NCI-H1694 treated with DMSO at 0.1 percent for 48 hours (cell line): ENCODE results near the gene RFTN1.

Experiments used
- DNase-seq: peaks from one replicate; lab custom pipeline; 2025; lab: John Stamatoyannopoulos, UW

RFTN1 gene

GRCh38 chr3:16377847-16378302 lies 135.6 kb downstream of the RFTN1 start:
- no peak for DNase-seq

GRCh38 chr3:16377196-16377595 lies 136.3 kb downstream of the RFTN1 start:
- DNase-seq: no peak

- no peak for DNase-seq
These were observed 137.6 kb downstream of the RFTN1 start for GRCh38 chr3:16375891-16376290.

GRCh38 chr3:16374935-16375245 lies 138.6 kb downstream of the RFTN1 start:
- no peak for DNase-seq

- no peak for DNase-seq
These were observed 139.2 kb downstream of the RFTN1 start for GRCh38 chr3:16374047-16374934.

GRCh38 chr3:16373341-16373946 lies 140.1 kb downstream of the RFTN1 start:
- DNase-seq: no peak

- no peak for DNase-seq
These were observed 140.9 kb downstream of the RFTN1 start for GRCh38 chr3:16372362-16373292.

- DNase-seq: no peak
These were observed 142.4 kb downstream of the RFTN1 start for GRCh38 chr3:16370872-16371740.

GRCh38 chr3:16370503-16370871 lies 143.0 kb downstream of the RFTN1 start:
- DNase-seq: no peak

GRCh38 chr3:16369885-16370284 lies 143.6 kb downstream of the RFTN1 start:
- no peak for DNase-seq

GRCh38 chr3:16369276-16369675 lies 144.2 kb downstream of the RFTN1 start:
- no peak for DNase-seq

GRCh38 chr3:16366581-16366980 lies 146.9 kb downstream of the RFTN1 start:
- no peak for DNase-seq

GRCh38 chr3:16365491-16366128 lies 147.9 kb downstream of the RFTN1 start:
- no peak for DNase-seq

GRCh38 chr3:16364963-16365362 lies 148.5 kb downstream of the RFTN1 start:
- no peak for DNase-seq

GRCh38 chr3:16364323-16364722 lies 149.2 kb downstream of the RFTN1 start:
- no peak for DNase-seq

- DNase-seq: no peak
These were observed 149.9 kb downstream of the RFTN1 start for GRCh38 chr3:16363636-16364035.

- DNase-seq: no peak
These were observed 150.7 kb downstream of the RFTN1 start for GRCh38 chr3:16362770-16363169.

GRCh38 chr3:16361087-16361486 lies 152.4 kb downstream of the RFTN1 start:
- no peak for DNase-seq

- no peak for DNase-seq
These were observed 154.2 kb downstream of the RFTN1 start for GRCh38 chr3:16359331-16359730.

GRCh38 chr3:16358336-16358735 lies 155.2 kb downstream of the RFTN1 start:
- no peak for DNase-seq
